Fibroblast of skin of scalp (primary cell): ENCODE results near the gene CFAP97D2.

ENCODE experiments used
- DNase-seq: peaks from one replicate; pipeline ENCODE4 v3.0.0-alpha.2; 2013

CFAP97D2 gene

DNA sequence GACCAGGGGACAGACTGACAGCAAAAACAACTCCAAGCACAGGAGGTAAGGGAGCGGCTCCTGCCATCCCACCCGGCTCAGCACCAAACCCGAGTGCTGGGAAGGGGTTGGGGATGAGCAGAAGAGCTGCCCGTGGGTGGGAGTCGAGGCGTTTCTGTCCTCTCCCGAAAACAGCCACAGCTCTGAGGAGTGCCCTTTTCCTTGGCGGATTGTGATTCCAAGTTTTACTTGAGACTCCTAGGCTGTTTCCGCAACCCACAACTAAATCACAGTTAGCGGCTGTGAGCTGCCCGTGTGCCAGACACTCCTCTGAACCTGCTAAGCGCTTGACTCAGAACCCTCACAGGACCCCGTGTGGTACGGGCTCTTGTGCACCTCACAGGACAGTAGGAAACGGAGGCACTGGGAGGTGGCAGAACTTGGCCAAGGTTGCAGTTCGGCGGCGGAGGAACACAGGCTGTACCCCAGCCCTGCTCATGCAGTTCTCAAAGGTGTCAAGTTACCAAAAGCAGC is 21.4 kb downstream of the CFAP97D2 start:
- peak; percentile 5 for DNase-seq

DNA sequence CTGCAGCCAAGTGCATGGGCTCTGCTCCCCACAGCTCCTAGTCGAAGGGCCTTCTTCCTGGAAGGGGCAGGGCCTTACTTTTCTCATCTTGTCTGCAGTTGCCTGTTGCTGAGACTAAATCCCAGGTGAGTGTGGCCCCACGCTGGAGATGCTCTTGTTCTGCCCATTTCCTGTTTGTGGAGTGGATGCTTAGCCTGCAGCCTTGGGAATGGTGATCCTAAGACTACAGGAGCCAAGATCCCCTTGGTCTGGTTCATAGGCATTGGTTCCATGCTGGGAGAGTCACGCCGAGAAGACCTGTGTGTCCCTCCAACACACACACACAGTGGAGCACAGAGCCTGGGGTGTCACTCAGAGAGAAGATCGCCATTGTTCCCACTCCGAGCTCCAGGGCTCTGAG is 23.5 kb downstream of the CFAP97D2 start:
- no peak for DNase-seq

GRCh38 chr13:114203536-114203935 is 24.5 kb downstream of the CFAP97D2 start:
- DNase-seq, result no peak

GRCh38 chr13:114204894-114205293 is 25.8 kb downstream of the CFAP97D2 start:
- DNase-seq, result no peak

- no peak for DNase-seq
Measured at GRCh38 chr13:114208134-114208533, 29.1 kb downstream of the CFAP97D2 start.

DNA sequence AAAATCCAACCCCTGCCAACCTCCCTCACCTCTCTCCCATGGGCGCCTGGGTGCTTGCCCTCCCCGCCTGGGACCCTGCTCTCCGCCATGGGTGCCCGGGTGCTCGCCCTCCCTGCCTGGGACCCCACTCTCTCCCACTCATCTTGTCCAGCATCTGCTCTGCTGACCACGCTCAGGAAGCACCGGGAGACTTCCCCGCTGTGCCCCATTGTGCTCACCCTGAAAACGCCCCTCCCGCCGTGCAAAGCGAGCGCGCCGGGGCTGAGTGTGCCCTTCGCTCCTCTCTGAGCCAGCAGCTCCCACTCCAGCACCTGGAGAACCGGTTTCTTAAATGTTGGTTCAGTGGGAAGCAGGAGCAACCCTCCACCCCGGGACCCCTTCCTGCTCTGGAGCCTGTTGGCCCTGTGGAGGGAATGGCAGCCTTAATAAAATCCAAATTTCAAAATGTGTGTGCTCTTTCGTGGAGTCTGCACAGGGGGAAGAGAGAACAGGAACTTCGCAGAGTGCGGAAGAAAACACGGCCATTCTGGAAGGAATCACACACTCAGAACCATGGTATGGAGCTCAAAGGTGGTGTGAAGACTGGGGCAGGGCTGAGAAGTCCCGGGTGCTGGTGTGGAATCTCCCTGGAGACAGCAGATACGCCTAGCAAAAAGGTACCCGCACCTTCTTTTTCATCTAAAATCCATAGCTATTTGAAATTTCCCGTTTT is 32.5 kb downstream of the CFAP97D2 start:
- DNase-seq, result no peak

DNA sequence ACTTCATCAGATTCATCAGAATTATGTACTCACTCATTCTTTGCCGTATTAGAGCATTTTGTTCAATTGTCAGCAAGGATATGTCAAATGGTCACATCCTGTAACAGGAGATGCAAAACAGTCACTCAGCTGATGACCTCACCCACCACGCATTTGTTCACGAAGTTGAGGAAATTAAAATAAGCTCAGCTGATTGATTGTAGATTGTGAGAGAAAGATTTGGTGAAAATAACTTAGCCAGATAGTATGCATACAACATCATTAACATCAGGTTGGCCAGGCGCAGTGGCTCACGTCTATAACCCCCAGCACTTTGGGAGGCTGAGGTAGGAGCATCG is 33.1 kb downstream of the CFAP97D2 start:
- peak; percentile 30 for DNase-seq

DNA sequence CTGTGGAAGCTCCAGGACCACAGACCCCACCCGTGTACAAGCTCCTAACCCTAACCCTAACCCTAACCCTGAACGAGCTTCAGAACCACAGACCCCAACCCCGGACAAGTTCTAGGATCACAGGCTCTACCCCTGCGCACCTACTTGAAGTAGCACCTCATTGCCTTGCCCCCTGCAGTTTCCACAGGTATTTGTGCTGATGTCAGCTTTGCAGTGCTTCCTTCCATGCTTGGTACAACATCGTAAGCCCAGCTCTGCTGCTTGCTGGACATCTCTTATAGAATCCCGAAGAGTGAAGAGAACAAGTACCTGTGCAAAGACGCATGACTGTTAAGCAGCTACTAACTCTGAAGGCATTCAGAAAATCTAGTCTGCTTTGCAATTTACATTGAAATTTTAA is 34.9 kb downstream of the CFAP97D2 start:
- no peak for DNase-seq

- no peak for DNase-seq
Measured at GRCh38 chr13:114219392-114219791, 40.3 kb downstream of the CFAP97D2 start.

DNA sequence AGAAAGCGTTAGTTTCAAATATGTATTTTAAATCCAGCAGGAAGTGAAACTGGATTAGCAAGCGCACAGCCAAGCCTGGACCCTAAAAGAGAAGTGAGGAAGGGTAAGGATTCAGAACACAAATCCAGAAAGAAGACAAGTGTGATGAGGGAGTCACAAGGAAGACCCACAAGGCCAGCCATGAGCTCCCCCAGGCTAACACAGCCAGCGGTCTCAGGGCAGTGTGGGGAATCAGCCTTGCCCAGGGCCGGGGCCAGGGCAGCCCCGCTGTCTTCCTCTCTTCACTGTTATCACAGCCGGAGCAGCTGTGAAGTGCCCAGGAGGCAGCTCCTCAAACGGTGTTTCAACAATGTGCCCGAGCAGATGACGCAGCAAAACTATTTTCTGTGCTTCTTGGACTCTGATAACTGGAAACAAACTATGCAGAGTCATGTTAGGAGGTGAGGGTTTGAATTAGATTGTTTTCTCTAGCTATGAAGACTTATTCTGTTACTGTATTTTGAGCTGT is 43.5 kb downstream of the CFAP97D2 start:
- DNase-seq, result no peak

DNA sequence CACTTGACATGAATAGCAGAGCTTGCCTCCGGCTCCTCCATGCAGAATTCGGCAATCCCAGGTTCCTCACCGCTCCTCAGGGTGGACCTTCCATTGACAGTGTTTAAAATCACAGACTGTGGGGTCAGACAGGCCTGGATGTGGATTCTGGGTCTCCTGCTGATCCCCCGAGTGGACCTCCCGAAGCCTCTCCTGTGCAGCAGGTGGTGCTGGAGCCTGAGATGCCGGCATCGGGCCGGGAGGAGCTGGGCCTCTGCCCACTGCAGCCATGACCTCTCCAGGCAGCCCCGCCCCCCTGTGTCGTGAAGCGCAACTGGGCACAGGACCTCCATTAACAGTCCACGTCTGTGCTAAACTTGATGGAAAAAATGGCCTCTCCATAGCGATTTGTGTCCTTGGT is 45.1 kb downstream of the CFAP97D2 start:
- DNase-seq, result no peak

GRCh38 chr13:114225610-114226009 is 46.6 kb downstream of the CFAP97D2 start:
- DNase-seq, result no peak

DNA sequence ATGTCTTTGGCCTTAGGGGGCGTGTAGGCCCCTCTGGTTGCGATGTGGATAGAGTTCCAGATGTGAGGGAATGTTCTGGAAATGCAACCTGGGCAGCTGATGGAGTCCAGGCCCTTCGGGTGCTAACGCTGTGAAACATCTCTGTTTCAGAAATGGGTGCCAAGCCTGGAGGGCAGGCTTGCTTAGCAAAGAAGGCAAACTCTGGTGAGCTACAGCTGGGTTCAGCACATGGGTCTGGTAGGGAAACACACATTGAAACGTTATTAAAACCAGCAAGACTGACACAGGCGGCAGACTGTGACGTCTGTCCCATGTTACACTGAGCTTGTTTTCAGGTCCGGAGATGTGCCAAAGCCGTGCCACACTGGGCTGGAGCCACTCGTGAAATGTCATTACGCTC is 47.0 kb downstream of the CFAP97D2 start:
- DNase-seq, result no peak

- peak; percentile 79 for DNase-seq
Measured at GRCh38 chr13:114226699-114227323, 47.8 kb downstream of the CFAP97D2 start.

- no peak for DNase-seq
Measured at GRCh38 chr13:114227528-114227927, 48.5 kb downstream of the CFAP97D2 start.

DNA sequence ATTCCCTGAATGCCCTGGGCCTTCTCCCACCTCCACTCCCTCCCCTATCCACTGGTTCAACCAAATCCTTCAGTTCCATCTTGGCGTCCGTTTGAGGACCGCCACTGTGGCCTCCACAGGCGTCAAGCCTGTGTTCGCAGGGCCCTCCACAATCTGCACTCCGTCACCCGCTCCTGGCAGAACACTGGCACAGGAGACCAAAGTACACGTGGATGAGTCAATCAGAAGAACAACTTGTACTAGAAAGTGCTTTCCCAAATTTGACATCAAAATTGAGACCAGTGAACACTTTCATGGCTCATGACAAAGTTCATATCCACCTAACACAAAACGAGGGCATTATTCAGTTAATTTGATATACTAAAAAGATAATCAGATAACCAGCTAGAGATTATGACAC is 49.1 kb downstream of the CFAP97D2 start:
- DNase-seq, result no peak

- DNase-seq, result peak; percentile 16
Measured at GRCh38 chr13:114229506-114229905, 50.4 kb downstream of the CFAP97D2 start.

GRCh38 chr13:114230117-114230516 is 51.1 kb downstream of the CFAP97D2 start:
- DNase-seq, result peak; percentile 48

DNA sequence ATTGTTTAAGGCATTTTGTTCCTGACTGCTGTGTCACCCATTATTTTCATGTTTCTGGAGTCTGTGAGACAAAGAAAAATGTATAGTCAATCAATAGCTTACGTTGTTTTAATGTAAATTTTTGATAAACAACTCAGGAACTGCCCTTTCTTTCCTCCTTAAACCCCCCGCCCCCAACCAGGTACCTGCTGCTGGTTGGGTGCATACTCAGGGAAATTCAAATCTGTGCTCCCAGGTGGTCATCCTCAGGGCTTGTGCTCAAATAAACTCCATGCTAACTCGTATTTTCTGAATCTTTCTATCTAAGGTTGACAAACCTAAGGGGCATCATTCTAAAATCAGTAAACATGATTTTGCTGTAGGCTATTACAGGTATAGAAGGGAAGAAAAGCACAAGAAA is 51.5 kb downstream of the CFAP97D2 start:
- no peak for DNase-seq

DNA sequence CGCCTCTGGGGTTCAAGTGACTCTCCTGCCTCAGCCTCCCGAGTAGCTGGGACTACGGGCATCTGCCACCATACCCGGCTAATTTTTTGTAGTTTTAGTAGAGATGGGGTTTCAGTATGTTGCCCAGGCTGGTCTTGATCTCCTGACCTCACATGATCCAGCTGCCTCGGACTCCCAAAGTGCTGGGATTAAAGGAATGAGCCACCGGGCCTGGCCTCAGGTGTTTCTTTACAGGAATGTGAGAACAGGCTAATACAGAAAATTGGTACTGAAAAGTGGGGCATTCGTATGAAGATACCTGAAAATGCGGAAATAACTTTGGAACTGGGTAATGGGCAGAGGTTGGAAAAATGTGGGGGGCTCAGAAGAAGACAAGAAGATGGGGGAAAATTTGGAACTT is 52.8 kb downstream of the CFAP97D2 start:
- no peak for DNase-seq

DNA sequence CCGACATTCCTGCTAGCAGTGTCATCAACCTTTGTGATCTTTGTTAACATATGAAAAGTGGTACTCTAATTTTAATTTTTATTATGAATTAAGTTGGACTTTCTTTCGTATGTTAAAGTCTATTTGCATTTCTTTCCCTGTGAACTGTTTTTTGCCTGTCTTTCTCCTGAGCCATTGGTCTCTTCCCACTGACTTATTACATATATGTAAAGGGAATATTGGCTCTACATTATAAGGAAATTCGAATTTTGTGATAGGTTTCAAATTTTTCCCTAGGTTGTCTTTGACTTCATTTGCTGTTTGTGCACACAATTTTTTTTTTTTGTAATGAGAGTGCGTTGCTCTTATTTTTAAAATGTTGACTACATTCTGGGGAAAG is 55.2 kb downstream of the CFAP97D2 start:
- no peak for DNase-seq

DNA sequence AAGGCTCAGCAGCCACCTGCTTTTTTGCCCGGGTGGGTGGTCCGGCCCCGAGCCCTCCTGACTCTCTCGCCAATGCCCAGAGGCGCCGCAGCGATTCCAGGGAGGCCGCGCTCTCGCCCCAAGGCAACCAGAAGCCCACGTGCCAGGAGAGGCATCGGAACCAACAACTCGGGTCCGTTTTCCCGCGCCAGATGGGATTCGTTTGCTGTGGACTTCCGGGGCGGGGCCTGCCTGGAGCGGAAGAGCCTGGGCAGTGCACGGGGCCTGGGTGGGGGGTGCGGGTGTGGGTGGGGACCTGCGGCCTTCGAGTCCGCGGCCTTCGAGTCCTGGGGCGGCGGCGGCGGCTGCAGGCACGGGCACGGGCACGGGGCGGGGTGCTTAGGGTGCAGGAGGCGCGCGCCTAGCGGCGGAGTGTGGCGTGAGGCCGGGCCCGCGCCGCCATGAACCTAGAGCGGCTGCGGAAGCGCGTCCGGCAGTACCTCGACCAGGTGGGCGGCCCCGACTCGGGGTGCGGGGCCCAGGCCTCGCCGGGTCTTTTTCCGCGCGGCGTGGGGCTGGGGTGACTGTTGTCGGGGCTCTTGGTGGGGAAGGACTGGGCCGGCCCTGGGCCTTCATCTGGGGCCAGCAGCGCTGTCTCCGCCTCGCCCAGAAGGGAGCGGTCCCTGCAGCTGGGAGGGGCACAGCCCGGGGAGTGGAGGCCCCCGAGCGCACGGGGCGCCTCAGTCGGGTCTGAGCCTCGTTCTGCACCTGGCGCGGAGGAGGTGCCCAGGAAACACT is 55.8 kb downstream of the CFAP97D2 start, which contains the start of gene CDC16:
Gene CDC16 (plus strand): TSS at position 253 of the 777 bp plus-strand sequence. CDS start 188 bp downstream, at position 441.
- DNase-seq, result peak; percentile 95

DNA sequence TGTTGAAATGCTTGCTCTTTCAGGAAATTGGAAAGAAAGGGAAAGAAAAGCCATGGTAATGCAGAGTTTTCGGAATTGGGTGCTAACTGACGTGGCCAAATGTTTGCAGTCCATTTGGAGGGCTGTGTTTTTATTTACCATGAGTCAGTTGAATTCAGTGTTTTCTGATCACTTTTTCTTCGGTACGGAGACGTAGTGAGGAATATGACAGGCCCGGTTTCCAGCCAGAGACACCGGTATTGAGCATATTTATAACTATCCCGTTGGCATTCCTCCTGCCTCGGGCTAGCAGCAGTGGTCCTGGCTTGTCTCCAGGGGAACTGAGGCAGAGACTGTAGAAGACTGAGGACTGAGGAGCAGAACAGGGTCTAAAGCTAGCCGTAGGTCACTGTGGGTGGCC is 56.6 kb downstream of the CFAP97D2 start:
- no peak for DNase-seq
